Neuron (in vitro differentiated cells): ENCODE measurements around the gene NAA38.
"Not testable (repeated sequence)": the region's sequence is repeated elsewhere in the genome, so short reads cannot be mapped to it uniquely, and the experiment has no call there.

ENCODE experiments used
- H2AFZ ChIP-seq: one replicate; pipeline ENCODE4 v1.6.1; 2013; ENCODE audit warnings: low read depth, mild to moderate bottlenecking, inconsistent platforms, low read length, moderate library complexity
- H3K27me3 ChIP-seq: one replicate; pipeline ENCODE4 v1.6.1; 2013; ENCODE audit warnings: low read length; ENCODE audit not compliant: insufficient read depth
- H3K36me3 ChIP-seq: one replicate; pipeline ENCODE4 v1.6.1; 2013; ENCODE audit warnings: low read length; ENCODE audit not compliant: insufficient read depth
- H3K4me1 ChIP-seq: one replicate; pipeline ENCODE4 v1.6.1; 2013; ENCODE audit warnings: low read length; ENCODE audit not compliant: insufficient read depth
- H3K4me3 ChIP-seq: 2 replicates; pipeline ENCODE4 v1.5.1; 2013; ENCODE audit warnings: mild to moderate bottlenecking, low read length, moderate library complexity
- H3K9me3 ChIP-seq: one replicate; pipeline ENCODE4 v1.6.1; 2013; ENCODE audit warnings: low read length

Gene NAA38

GRCh38 chr17:7867881-7868329 lies 10.5 kb upstream of the NAA38 start:
- H3K4me3 ChIP-seq, result no peak overlapping the region
- no peaks in the 10 kb centered on the region for H3K27me3 ChIP-seq
- no peak overlapping the region for H2AFZ ChIP-seq
- H3K4me1 ChIP-seq, result no peaks in the 10 kb centered on the region
- no peaks in the 10 kb centered on the region for H3K9me3 ChIP-seq
- H3K36me3 ChIP-seq, result peaks cover 31% of the 10 kb centered on the region

- H3K36me3 ChIP-seq, result peaks cover 28% of the 10 kb centered on the region
- no peak overlapping the region for H3K4me3 ChIP-seq
- no peaks in the 10 kb centered on the region for H3K4me1 ChIP-seq
- H2AFZ ChIP-seq, result no peak overlapping the region
- no peaks in the 10 kb centered on the region for H3K27me3 ChIP-seq
- H3K9me3 ChIP-seq, result no peaks in the 10 kb centered on the region
Observed at GRCh38 chr17:7864995-7865650, 7.8 kb upstream of the NAA38 start.

GRCh38 chr17:7864384-7864783 lies 7.0 kb upstream of the NAA38 start:
- H3K27me3 ChIP-seq, H2AFZ ChIP-seq, H3K9me3 ChIP-seq, H3K4me3 ChIP-seq, H3K4me1 ChIP-seq: not testable (repeated sequence)
- peaks cover 27% of the 10 kb centered on the region for H3K36me3 ChIP-seq

- Histone ChIP-seq H3K36me3 (peaks cover 22% of the 10 kb centered on the region), H3K27me3 (no peaks in the 10 kb centered on the region), H3K4me3 (no peak overlapping the region), H2AFZ (no peak overlapping the region), H3K9me3 (no peaks in the 10 kb centered on the region), H3K4me1 (peaks cover 13% of the 10 kb centered on the region)
Observed at GRCh38 chr17:7862692-7863437, 5.5 kb upstream of the NAA38 start.

- peaks cover 12% of the 10 kb centered on the region for H3K36me3 ChIP-seq
- H3K4me1 ChIP-seq, result peaks cover 37% of the 10 kb centered on the region
- no peak overlapping the region for H2AFZ ChIP-seq
- H3K27me3 ChIP-seq, result no peaks in the 10 kb centered on the region
- peak overlapping the region; percentile 58 for H3K4me3 ChIP-seq
- no peaks in the 10 kb centered on the region for H3K9me3 ChIP-seq
Observed at GRCh38 chr17:7859028-7859427, 1.7 kb upstream of the NAA38 start.

- no peaks in the 10 kb centered on the region for H3K27me3 ChIP-seq
- peaks cover 37% of the 10 kb centered on the region for H3K4me1 ChIP-seq
- H2AFZ ChIP-seq, result no peak overlapping the region
- H3K4me3 ChIP-seq, result peak overlapping the region; percentile 58
- H3K9me3 ChIP-seq, result no peaks in the 10 kb centered on the region
- peaks cover 9% of the 10 kb centered on the region for H3K36me3 ChIP-seq
Observed at GRCh38 chr17:7858522-7858810, 1.1 kb upstream of the NAA38 start.

GRCh38 chr17:7857713-7858521 lies 558 bp upstream of the NAA38 start, which contains the start of gene CYB5D1:
CYB5D1 (plus strand) TSS chr17:7858003; CDS start chr17:7858135, 132 bp downstream.
- Histone ChIP-seq H3K9me3 (no peaks in the 10 kb centered on the region), H3K27me3 (no peaks in the 10 kb centered on the region), H2AFZ (no peak within 1 kb of the TSS), H3K36me3 (peaks cover 12% of the 10 kb centered on the region), H3K4me3 (peak within 1 kb of the TSS; percentile 58), H3K4me1 (peaks cover 37% of the 10 kb centered on the region)

- peaks cover 39% of the 10 kb centered on the region for H3K4me1 ChIP-seq
- no peak overlapping the region for H2AFZ ChIP-seq
- no peaks in the 10 kb centered on the region for H3K9me3 ChIP-seq
- no peaks in the 10 kb centered on the region for H3K27me3 ChIP-seq
- H3K4me3 ChIP-seq, result peak overlapping the region; percentile 58
- H3K36me3 ChIP-seq, result peaks cover 23% of the 10 kb centered on the region
Observed at GRCh38 chr17:7856011-7856810, 1.1 kb downstream of the NAA38 start.

GRCh38 chr17:7855660-7856010 lies 1.7 kb downstream of the NAA38 start:
- Histone ChIP-seq H2AFZ (no peak overlapping the region), H3K27me3 (no peaks in the 10 kb centered on the region), H3K36me3 (peaks cover 29% of the 10 kb centered on the region), H3K9me3 (no peaks in the 10 kb centered on the region), H3K4me3 (peak overlapping the region; percentile 58), H3K4me1 (peaks cover 39% of the 10 kb centered on the region)

GRCh38 chr17:7854851-7855659 lies 2.3 kb downstream of the NAA38 start, which contains the start of gene TMEM88:
TMEM88 (plus strand) TSS chr17:7855066; CDS start chr17:7855075, 9 bp downstream.
- Histone ChIP-seq H3K9me3 (no peaks in the 10 kb centered on the region), H3K4me1 (peaks cover 39% of the 10 kb centered on the region), H2AFZ (no peak within 1 kb of the TSS), H3K36me3 (peaks cover 34% of the 10 kb centered on the region), H3K4me3 (peak within 1 kb of the TSS; percentile 58), H3K27me3 (no peaks in the 10 kb centered on the region)

- no peak overlapping the region for H3K4me3 ChIP-seq
- H3K27me3 ChIP-seq, result no peaks in the 10 kb centered on the region
- peaks cover 39% of the 10 kb centered on the region for H3K36me3 ChIP-seq
Observed at GRCh38 chr17:7854078-7854777, 3.1 kb downstream of the NAA38 start.

GRCh38 chr17:7853691-7854038 lies 3.7 kb downstream of the NAA38 start:
- Histone ChIP-seq H3K36me3 (peaks cover 42% of the 10 kb centered on the region), H3K4me1 (peaks cover 34% of the 10 kb centered on the region), H3K4me3 (no peak overlapping the region), H3K27me3 (no peaks in the 10 kb centered on the region), H2AFZ (no peak overlapping the region), H3K9me3 (no peaks in the 10 kb centered on the region)

More at GRCh38 chr17:7854078-7854777, 3.1 kb downstream of the NAA38 start:
- H3K9me3 ChIP-seq, result no peaks in the 10 kb centered on the region
- H2AFZ ChIP-seq, result no peak overlapping the region
- H3K4me1 ChIP-seq, result peaks cover 39% of the 10 kb centered on the region
